GM23338 (cell line): ENCODE measurements around the gene GRIK4. TPM values are rescaled to one million over a fixed set of nuclear protein-coding genes. Genes with fewer than 3 reads are reported as not detected.

Experiments used
- ATAC-seq: fragments of 200-7000 bp; cut with Tn5 transposase; 3 replicates; pipeline ENCODE4 v1.9.1; 2020
- DNase-seq: peaks from one replicate; pipeline ENCODE4 v3.0.0-alpha.2; 2015; ENCODE audit warnings: low spot score
- H2AFZ ChIP-seq: fragments of 200-600 bp; sonication (generic); 2 replicates; pipeline ENCODE4 v1.8.0; 2016; ENCODE audit warnings: antibody characterized with exemption, mild to moderate bottlenecking, moderate library complexity
- H3F3A ChIP-seq: fragments of 200-600 bp; sonication (generic); replicated peaks from 2 replicates; pipeline ENCODE4 v1.8.0; 2017; ENCODE audit warnings: antibody characterized with exemption, mixed run types, low read depth
- H3K27ac ChIP-seq: fragments of 200-600 bp; sonication (generic); 2 replicates; pipeline ENCODE4 v1.6.1; 2016; ENCODE audit warnings: low read depth
- H3K27me3 ChIP-seq: fragments of 200-600 bp; sonication (generic); 2 replicates; pipeline ENCODE4 v1.8.0; 2016; ENCODE audit warnings: mild to moderate bottlenecking, mixed run types, moderate library complexity; ENCODE audit not compliant: insufficient read depth
- H3K36me3 ChIP-seq: fragments of 200-600 bp; sonication (generic); 2 replicates; pipeline ENCODE4 v1.8.0; 2016; ENCODE audit warnings: mild to moderate bottlenecking; ENCODE audit not compliant: insufficient read depth
- H3K4me1 ChIP-seq: fragments of 200-600 bp; sonication (generic); 2 replicates; pipeline ENCODE4 v1.8.0; 2016; ENCODE audit warnings: mild to moderate bottlenecking, moderate library complexity; ENCODE audit not compliant: insufficient read depth
- H3K4me2 ChIP-seq: fragments of 200-600 bp; sonication (generic); 2 replicates; pipeline ENCODE4 v1.7.1; 2017; ENCODE audit warnings: mixed run types
- H3K4me3 ChIP-seq: fragments of 200-600 bp; sonication (generic); 2 replicates; pipeline ENCODE4 v1.6.1; 2016; ENCODE audit warnings: mixed run types
- H3K79me2 ChIP-seq: fragments of 200-600 bp; sonication (generic); replicated peaks from 2 replicates; pipeline ENCODE4 v1.8.0; 2017; ENCODE audit warnings: mild to moderate bottlenecking; ENCODE audit not compliant: insufficient read depth
- H3K9me2 ChIP-seq: fragments of 200-600 bp; sonication (generic); 2 replicates; pipeline ENCODE4 v1.8.0; 2017; ENCODE audit not compliant: insufficient read depth
- H4K20me1 ChIP-seq: fragments of 200-600 bp; sonication (generic); replicated peaks from 2 replicates; pipeline ENCODE4 v1.8.0; 2017; ENCODE audit warnings: mild to moderate bottlenecking; ENCODE audit not compliant: insufficient read depth
- H3K27ac Mint-ChIP-seq: 2 replicates; pipeline ENCODE4 v1.8.0; 2020; ENCODE audit warnings: inconsistent platforms, mild to moderate bottlenecking, moderate library complexity, mixed read lengths
- H3K27me3 Mint-ChIP-seq: 3 replicates; pipeline ENCODE4 v1.8.0; 2022; ENCODE audit warnings: low read depth, mild to moderate bottlenecking, moderate library complexity, mixed read lengths, inconsistent platforms; ENCODE audit not compliant: insufficient read depth, poor library complexity
- H3K36me3 Mint-ChIP-seq: 3 replicates; pipeline ENCODE4 v1.8.0; 2021; ENCODE audit warnings: low read depth, mild to moderate bottlenecking, inconsistent platforms, moderate library complexity, mixed read lengths
- H3K4me1 Mint-ChIP-seq: 3 replicates; pipeline ENCODE4 v1.8.0; 2020; ENCODE audit warnings: mild to moderate bottlenecking, inconsistent platforms, mixed read lengths
- H3K4me3 Mint-ChIP-seq: 3 replicates; pipeline ENCODE4 v1.8.0; 2021; ENCODE audit warnings: moderate library complexity, mild to moderate bottlenecking, inconsistent platforms, mixed read lengths
- H3K9me3 Mint-ChIP-seq: 3 replicates; pipeline ENCODE4 v1.8.0; 2020; ENCODE audit warnings: moderate library complexity, mild to moderate bottlenecking, inconsistent platforms, mixed read lengths
- CREB1 ChIP-seq: fragments of 250-450 bp; sonication (Bioruptor Pico); IDR thresholded peaks from 2 replicates; pipeline ENCODE4 v1.5.0; 2020; ENCODE audit warnings: low read depth, mild to moderate bottlenecking, moderate library complexity
- CTCF ChIP-seq, 2 experiments: fragments of 200-600 bp in 1 of 2; sonication (generic) in 1 of 2; conservative IDR thresholded peaks; 2 replicates each; pipeline versions ENCODE4 v1.5.1 to v1.6.1; 2016 to 2017; ENCODE audit warnings: antibody characterized with exemption in 2 of 2, low read depth in 2 of 2, mild to moderate bottlenecking in 2 of 2, moderate library complexity in 1 of 2
- ETS1 ChIP-seq: IDR thresholded peaks from 2 replicates; pipeline ENCODE4 v1.6.1; 2016; ENCODE audit warnings: antibody characterized with exemption
- EZH2 ChIP-seq: fragments of 200-600 bp; sonication (generic); IDR thresholded peaks from one replicate; pipeline ENCODE4 v1.8.0; 2017; ENCODE audit warnings: antibody characterized with exemption, mild to moderate bottlenecking, low read depth; ENCODE audit not compliant: unreplicated experiment
- EZH2phosphoT487 ChIP-seq: fragments of 200-600 bp; sonication (generic); IDR thresholded peaks from one replicate; pipeline ENCODE4 v1.8.1; 2018; ENCODE audit warnings: antibody characterized with exemption; ENCODE audit not compliant: unreplicated experiment
- JUNB ChIP-seq: IDR thresholded peaks from one replicate; pipeline ENCODE4 v1.6.1; 2016; ENCODE audit warnings: antibody characterized with exemption; ENCODE audit not compliant: unreplicated experiment
- NANOG ChIP-seq: IDR thresholded peaks from 2 replicates; pipeline ENCODE4 v1.6.1; 2016; ENCODE audit warnings: antibody characterized with exemption, borderline replicate concordance
- POLR2AphosphoS5 ChIP-seq: IDR thresholded peaks from 2 replicates; pipeline ENCODE4 v1.6.1; 2016; ENCODE audit warnings: antibody characterized with exemption, low read depth
- REST ChIP-seq: IDR thresholded peaks from one replicate; pipeline ENCODE4 v1.6.1; 2018; ENCODE audit warnings: antibody characterized with exemption; ENCODE audit not compliant: unreplicated experiment
- STAT1 ChIP-seq: IDR thresholded peaks from one replicate; pipeline ENCODE4 v1.6.1; 2016; ENCODE audit warnings: antibody characterized with exemption; ENCODE audit not compliant: unreplicated experiment
- ZNF114 ChIP-seq: fragments of 250-450 bp; sonication (Bioruptor Pico); IDR thresholded peaks from 2 replicates; pipeline ENCODE4 v1.5.0; 2020; ENCODE audit warnings: mild to moderate bottlenecking, moderate library complexity
- ZNF462 ChIP-seq: fragments of 250-450 bp; sonication (Bioruptor Pico); IDR thresholded peaks from 2 replicates; pipeline ENCODE4 v1.5.0; 2020; ENCODE audit warnings: mild to moderate bottlenecking, moderate library complexity
- polyA plus RNA-seq: library from polyadenylated mRNA; unstranded; fragments of >200 nt; fragmentation: Nextera tagmentation; extraction: Ambion mirVana; gene quantifications from 2 replicates; pipeline ENCODE4 v1.2.1, GENCODE V29; 2016
- total RNA-seq: library from RNA; depleted of rRNA; stranded (reverse); fragments of >200 nt; shearing (Covaris generic); gene quantifications from 2 replicates; pipeline ENCODE4 v1.2.3, GENCODE V29; 2014

Gene GRIK4
- total and polyA plus RNA-seq, 2 experiments from 2014 or later: 0.63 to 2.2 TPM

- H3K4me1 Mint-ChIP-seq: peaks cover 15% of the 10 kb centered on the region
- H3K27ac ChIP-seq: no peak overlapping the region
- H4K20me1 ChIP-seq: no peaks in the 10 kb centered on the region
- H3F3A ChIP-seq: no peaks in the 10 kb centered on the region
- H3K4me1 ChIP-seq: peaks cover 12% of the 10 kb centered on the region
- H3K36me3 ChIP-seq: no peaks in the 10 kb centered on the region
- no peak overlapping the region for H3K4me3 ChIP-seq
- ATAC-seq (no peak), DNase-seq (no peak)
- H3K27me3 ChIP-seq: no peaks in the 10 kb centered on the region
- no peaks in the 10 kb centered on the region for H3K79me2 ChIP-seq
- H3K4me3 Mint-ChIP-seq: no peak overlapping the region
- peaks cover 11% of the 10 kb centered on the region for H3K9me3 Mint-ChIP-seq
- no peak for TF ChIP-seq CTCF (conservative IDR thresholded peaks at IDR 0.05; ENCODE audit: low read depth in 2 of 2)
- no peak for TF ChIP-seq REST
- no peak for TF ChIP-seq ZNF114
- TF ChIP-seq POLR2AphosphoS5: no peak
- no peak for TF ChIP-seq STAT1
- no peak for TF ChIP-seq CREB1 (CRISPR knock-in tag)
- TF ChIP-seq NANOG: no peak
- no peak for TF ChIP-seq ETS1
- no peak for TF ChIP-seq EZH2
- no peak for TF ChIP-seq JUNB
- no peak for TF ChIP-seq ZNF462 (CRISPR knock-in tag)
- no peak for TF ChIP-seq EZH2phosphoT487
- H3K36me3 Mint-ChIP-seq: peaks cover 15% of the 10 kb centered on the region; the same call in 2 of the 3 replicates
- H2AFZ ChIP-seq: no peak overlapping the region
- H3K27ac Mint-ChIP-seq: no peak overlapping the region
- H3K4me2 ChIP-seq: no peak overlapping the region
- no peaks in the 10 kb centered on the region for H3K27me3 Mint-ChIP-seq
- H3K9me2 ChIP-seq: 0 out of 2 replicates have a peak, but pooled peaks cover 5% of the 10 kb centered on the region
These were observed 431.2 kb downstream of the GRIK4 start for GRCh38 chr11:120942701-120943100.
